DOHH2 (cell line): ENCODE results near the gene TACR1.

Experiments
- H3F3A ChIP-seq: fragments of 200-600 bp; sonication (generic), shearing (Covaris generic); 2 replicates; pipeline ENCODE4 v1.6.0; 2016; ENCODE audit warnings: antibody characterized with exemption, mild to moderate bottlenecking; ENCODE audit not compliant: control insufficient read depth, insufficient read depth
- H3K27ac ChIP-seq: fragments of 200-600 bp; sonication (generic); 2 replicates; pipeline ENCODE4 v1.5.1; 2014; ENCODE audit warnings: low read depth, mild to moderate bottlenecking, low read length, moderate library complexity
- H3K27me3 ChIP-seq: fragments of 200-600 bp; sonication (generic); 2 replicates; pipeline ENCODE4 v1.6.1; 2014; ENCODE audit warnings: mild to moderate bottlenecking, low read length, mixed read lengths; ENCODE audit not compliant: control insufficient read depth
- H3K36me3 ChIP-seq: fragments of 200-600 bp; sonication (generic); 2 replicates; pipeline ENCODE4 v1.6.1; 2014; ENCODE audit warnings: mild to moderate bottlenecking, low read length, moderate library complexity, mixed read lengths; ENCODE audit not compliant: control insufficient read depth
- H3K4me1 ChIP-seq: fragments of 200-600 bp; sonication (generic); 2 replicates; pipeline ENCODE4 v1.6.1; 2014; ENCODE audit warnings: mild to moderate bottlenecking, low read length, mixed read lengths; ENCODE audit not compliant: control insufficient read depth
- H3K4me2 ChIP-seq: fragments of 200-600 bp; sonication (generic); 2 replicates; pipeline ENCODE4 v1.6.0; 2014; ENCODE audit warnings: mild to moderate bottlenecking, low read length, moderate library complexity
- H3K4me3 ChIP-seq: fragments of 200-600 bp; sonication (generic); 2 replicates; pipeline ENCODE4 v1.5.1; 2014; ENCODE audit warnings: mild to moderate bottlenecking, low read length, mixed read lengths
- H3K79me2 ChIP-seq: fragments of 200-600 bp; sonication (generic); 2 replicates; pipeline ENCODE4 v1.6.1; 2014; ENCODE audit warnings: mild to moderate bottlenecking, low read length, mixed read lengths; ENCODE audit not compliant: control insufficient read depth
- H3K9me2 ChIP-seq: fragments of 200-600 bp; sonication (generic); replicated peaks from 2 replicates; pipeline ENCODE4 v1.6.1; 2014; ENCODE audit warnings: mild to moderate bottlenecking, low read length, mixed read lengths; ENCODE audit not compliant: control insufficient read depth
- H3K9me3 ChIP-seq: fragments of 200-600 bp; sonication (generic); 2 replicates; pipeline ENCODE4 v1.6.1; 2014; ENCODE audit warnings: antibody characterized with exemption, low read length, mixed read lengths; ENCODE audit not compliant: control insufficient read depth, insufficient read depth
- H4K20me1 ChIP-seq: fragments of 200-600 bp; sonication (generic); 2 replicates; pipeline ENCODE4 v1.6.0; 2014; ENCODE audit warnings: low read depth, mild to moderate bottlenecking, antibody characterized with exemption, low read length, moderate library complexity; ENCODE audit not compliant: control insufficient read depth, insufficient read depth
- CTCF ChIP-seq: fragments of 200-600 bp; sonication (generic); IDR thresholded peaks from one replicate; pipeline ENCODE4 v1.5.1; 2014; ENCODE audit warnings: antibody characterized with exemption, mild to moderate bottlenecking, low read depth, low read length; ENCODE audit not compliant: poor library complexity, severe bottlenecking
- EZH2phosphoT487 ChIP-seq: fragments of 200-600 bp; sonication (generic); IDR thresholded peaks from 2 replicates; pipeline ENCODE4 v1.6.1; 2017; ENCODE audit warnings: borderline replicate concordance, mild to moderate bottlenecking, antibody characterized with exemption, low read length, moderate library complexity, mixed read lengths

Gene TACR1

GRCh38 chr2:75170889-75171288, 28.4 kb downstream of the TACR1 start:
- Histone ChIP-seq H3F3A (no peaks in the 10 kb centered on the region), H3K27me3 (peaks cover 5% of the 10 kb centered on the region), H3K9me2 (no peaks in the 10 kb centered on the region), H3K4me3 (no peak overlapping the region), H3K36me3 (no peaks in the 10 kb centered on the region), H4K20me1 (no peaks in the 10 kb centered on the region), H3K79me2 (no peaks in the 10 kb centered on the region), H3K4me1 (no peaks in the 10 kb centered on the region), H3K9me3 (no peaks in the 10 kb centered on the region), H3K4me2 (no peak overlapping the region), H3K27ac (no peak overlapping the region)
- TF ChIP-seq CTCF (no peak), EZH2phosphoT487 (no peak)

- no peak for TF ChIP-seq CTCF
- H3K27me3 ChIP-seq = peaks cover 5% of the 10 kb centered on the region
- no peaks in the 10 kb centered on the region for H3K79me2 ChIP-seq
- H3K9me3 ChIP-seq = no peaks in the 10 kb centered on the region
- no peak overlapping the region for H3K4me3 ChIP-seq
- H3F3A ChIP-seq = no peaks in the 10 kb centered on the region
- H3K9me2 ChIP-seq = no peaks in the 10 kb centered on the region
- no peaks in the 10 kb centered on the region for H3K4me1 ChIP-seq
- H3K4me2 ChIP-seq = no peak overlapping the region
- no peak overlapping the region for H3K27ac ChIP-seq
- no peaks in the 10 kb centered on the region for H3K36me3 ChIP-seq
- H4K20me1 ChIP-seq = no peaks in the 10 kb centered on the region
Observed at GRCh38 chr2:75168186-75168585, 31.1 kb downstream of the TACR1 start.

- Histone ChIP-seq H3K4me2 (no peak overlapping the region), H3K27ac (no peak overlapping the region), H3K79me2 (no peaks in the 10 kb centered on the region), H3K4me1 (no peaks in the 10 kb centered on the region), H3K9me3 (no peaks in the 10 kb centered on the region), H3K36me3 (no peaks in the 10 kb centered on the region), H3K27me3 (peaks cover 5% of the 10 kb centered on the region), H3F3A (no peaks in the 10 kb centered on the region), H3K9me2 (no peaks in the 10 kb centered on the region), H3K4me3 (no peak overlapping the region), H4K20me1 (no peaks in the 10 kb centered on the region)
- no peak for TF ChIP-seq EZH2phosphoT487
- TF ChIP-seq CTCF = no peak
Observed at GRCh38 chr2:75166491-75166890, 32.8 kb downstream of the TACR1 start.

- TF ChIP-seq CTCF (no peak), EZH2phosphoT487 (no peak)
- H3K79me2 ChIP-seq = no peaks in the 10 kb centered on the region
- H3K9me3 ChIP-seq = no peaks in the 10 kb centered on the region
- no peak overlapping the region for H3K4me3 ChIP-seq
- no peak overlapping the region for H3K27ac ChIP-seq
- H3K4me1 ChIP-seq = no peaks in the 10 kb centered on the region
- no peaks in the 10 kb centered on the region for H3F3A ChIP-seq
- H3K4me2 ChIP-seq = no peak overlapping the region
- no peaks in the 10 kb centered on the region for H4K20me1 ChIP-seq
- no peaks in the 10 kb centered on the region for H3K9me2 ChIP-seq
- no peaks in the 10 kb centered on the region for H3K36me3 ChIP-seq
- no peaks in the 10 kb centered on the region; the same call in 1 of the 2 replicates for H3K27me3 ChIP-seq
Observed at GRCh38 chr2:75162897-75163296, 36.4 kb downstream of the TACR1 start.
